RPMI8226 (cell line): Measurements from ENCODE around the gene RAB11A.
"Not testable (repeated sequence)": the region's sequence is repeated elsewhere in the genome, so short reads cannot be mapped to it uniquely, and the experiment has no call there.

Experiments
- DNase-seq: peaks from one replicate; pipeline ENCODE4 v3.0.0-alpha.2; 2015

The RAB11A gene

DNA sequence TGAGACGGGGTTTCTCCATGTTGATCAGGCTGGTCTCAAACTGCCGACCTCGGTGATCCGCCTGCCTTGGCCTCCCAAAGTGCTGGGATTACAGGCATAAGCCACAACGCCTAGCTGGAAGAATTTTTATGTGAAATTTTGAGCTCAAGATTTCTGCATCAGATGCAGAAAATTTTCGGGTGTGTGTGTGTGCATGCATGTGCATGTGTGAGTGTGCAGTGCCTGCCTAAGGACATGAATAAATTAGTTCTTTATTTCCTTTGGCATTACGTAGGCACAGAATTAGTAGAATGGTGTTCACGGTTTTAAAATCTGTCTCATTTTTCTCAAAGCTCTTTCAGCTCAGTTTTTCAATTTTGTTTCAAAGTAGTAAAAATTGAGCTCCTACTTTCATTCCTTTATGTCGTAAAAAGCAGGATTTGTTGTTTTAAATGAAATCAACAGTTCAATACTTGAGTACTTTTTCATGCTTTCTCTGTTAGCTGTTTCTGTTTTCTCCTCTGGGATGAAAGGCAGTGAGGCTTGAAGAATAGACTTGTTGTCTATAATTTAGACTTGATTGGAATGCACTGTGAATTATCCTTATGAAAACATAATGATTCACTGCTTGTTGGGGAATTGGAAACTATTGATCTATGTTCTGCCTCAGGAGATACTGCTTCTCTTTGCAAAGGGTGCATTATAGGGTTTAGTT, 23.3 kb upstream of the RAB11A start:
- no peak for DNase-seq

DNA sequence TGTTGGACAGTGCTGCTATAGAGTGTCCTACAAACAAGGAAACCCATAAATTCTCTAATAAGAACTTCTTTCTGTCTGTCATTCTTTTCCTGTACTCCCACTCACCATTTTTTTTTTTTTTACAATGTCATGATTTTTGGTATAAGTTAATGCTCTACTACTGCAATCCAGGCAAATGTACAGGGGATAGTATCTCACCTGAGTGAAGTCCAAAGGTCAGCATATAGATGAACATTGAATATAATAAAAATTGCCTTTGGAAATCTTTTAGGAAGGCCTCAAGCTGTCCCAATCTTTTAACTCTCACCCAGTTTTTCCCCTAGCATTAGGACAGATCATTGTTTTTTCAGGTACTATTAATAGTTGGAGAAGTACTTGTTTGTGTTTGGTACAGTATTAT, 21.3 kb upstream of the RAB11A start:
- DNase-seq, result no peak

DNA sequence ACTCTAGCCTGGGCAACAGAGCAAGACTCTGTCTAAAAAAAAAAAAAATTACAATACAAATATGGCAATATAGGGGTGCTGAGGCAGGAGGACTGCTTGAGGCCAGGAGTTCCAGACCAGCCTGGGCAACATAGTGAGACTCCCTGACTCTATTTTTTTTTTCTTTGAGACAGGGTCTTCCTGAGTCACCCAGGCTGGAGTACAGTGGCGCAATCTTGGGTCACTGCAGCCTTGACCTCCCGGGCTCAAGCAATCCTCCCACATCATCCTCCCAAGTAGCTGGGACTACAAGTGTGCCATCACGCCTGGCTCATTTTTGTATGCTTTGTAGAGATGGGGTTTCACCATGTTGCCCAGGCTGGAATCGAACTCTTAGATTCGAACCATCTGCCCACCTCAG, 17.3 kb upstream of the RAB11A start:
- no peak for DNase-seq

DNA sequence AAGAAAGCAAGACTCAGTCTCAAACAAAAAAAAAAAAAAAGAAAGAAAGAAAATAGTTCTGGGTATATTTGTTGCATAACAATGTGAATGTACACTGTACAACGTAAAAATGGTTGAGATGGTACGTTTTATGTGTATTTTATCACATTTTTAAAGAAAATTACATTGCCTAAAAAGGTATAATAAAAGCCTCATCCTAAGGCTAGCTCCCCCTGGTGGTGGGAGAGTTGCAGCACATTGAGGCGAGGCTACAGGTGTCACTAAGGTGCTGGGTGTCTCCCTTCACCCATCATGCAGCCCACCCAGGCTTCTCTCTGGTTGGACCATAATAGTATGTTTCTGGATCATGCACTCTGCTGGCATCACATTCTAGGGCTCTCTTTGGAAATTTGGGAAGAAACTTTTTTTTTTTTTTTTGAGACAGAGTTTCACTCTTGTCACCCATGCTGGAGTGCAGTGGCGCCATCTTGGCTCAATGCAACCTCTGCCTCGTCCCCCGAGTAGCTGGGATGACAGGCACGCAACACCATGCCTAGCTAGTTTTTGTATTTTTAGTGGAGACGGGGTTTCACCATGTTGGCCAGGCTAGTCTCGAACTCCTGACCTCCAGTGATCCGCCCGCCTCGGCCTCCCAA, 12.4 kb upstream of the RAB11A start:
- DNase-seq, result peak; percentile 93

DNA sequence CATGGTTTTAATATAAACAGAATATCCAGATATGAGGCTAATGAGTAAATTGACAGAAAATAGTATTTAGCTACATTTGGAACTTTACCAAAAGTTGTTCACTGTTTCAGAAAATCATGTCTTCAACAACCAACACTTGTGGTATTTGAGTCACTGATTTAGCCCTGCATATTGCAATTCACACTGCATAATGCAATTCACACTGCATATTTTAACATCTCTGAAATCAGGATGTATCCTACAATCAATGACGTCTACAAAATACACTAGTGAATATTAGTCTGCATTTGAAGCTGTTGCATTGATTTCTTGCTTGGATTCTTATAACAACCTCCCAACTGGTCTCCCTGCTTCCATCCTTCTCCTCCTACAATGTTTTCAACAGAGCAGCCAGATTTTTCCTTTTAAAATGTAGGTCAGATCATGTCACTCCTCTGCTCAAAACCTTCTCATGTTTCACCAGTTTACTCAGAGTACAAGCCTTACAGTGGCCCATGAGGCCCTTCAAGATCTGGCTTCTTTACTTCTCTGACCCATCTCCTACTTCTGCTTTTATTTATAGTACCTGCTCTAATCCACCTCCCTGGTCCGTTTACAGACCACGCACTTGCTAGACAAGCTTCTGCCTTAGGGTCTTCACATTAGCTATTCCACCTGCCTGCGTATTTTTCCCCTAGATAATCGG, 11.4 kb upstream of the RAB11A start:
- DNase-seq, result no peak

DNA sequence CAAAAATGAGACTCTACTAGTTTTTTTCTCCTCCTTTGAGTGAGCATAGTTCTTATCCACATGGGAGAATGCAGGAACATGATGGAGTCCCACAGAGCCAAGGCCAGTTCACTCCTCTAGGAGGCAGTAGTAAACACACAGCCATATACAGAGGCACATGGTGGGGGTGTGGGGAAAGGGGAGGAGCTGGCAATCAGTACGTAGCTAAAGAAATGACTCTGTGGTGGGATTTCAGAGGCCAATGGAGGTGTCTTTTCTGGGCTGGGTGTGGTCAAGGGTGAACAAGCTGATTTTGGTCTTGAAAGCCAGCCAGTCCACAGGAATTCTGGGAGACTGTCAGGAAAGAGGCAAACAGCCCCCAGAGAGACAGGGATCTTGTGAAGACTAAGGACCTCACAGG, 6.6 kb upstream of the RAB11A start:
- DNase-seq, result peak; percentile 71

DNA sequence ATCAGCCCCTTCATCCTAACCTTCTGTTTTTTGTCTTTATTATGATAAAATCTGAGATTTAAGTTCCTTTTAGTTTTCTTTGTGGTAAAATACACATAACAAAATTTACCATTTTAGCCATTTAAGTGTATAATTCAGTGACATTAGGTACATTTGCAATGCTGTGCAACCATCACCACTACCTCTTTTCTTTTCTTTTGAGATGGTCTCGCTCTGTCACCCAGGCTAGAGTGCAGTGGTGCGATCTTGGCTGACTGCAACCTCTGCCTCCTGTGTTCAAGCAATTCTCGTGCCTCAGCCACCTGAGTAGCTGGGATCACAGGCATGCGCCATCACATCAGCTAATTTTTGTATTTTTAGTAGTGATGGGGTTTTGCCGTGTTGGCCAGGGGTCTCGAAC, 6.2 kb upstream of the RAB11A start:
- DNase-seq, result no peak

DNA sequence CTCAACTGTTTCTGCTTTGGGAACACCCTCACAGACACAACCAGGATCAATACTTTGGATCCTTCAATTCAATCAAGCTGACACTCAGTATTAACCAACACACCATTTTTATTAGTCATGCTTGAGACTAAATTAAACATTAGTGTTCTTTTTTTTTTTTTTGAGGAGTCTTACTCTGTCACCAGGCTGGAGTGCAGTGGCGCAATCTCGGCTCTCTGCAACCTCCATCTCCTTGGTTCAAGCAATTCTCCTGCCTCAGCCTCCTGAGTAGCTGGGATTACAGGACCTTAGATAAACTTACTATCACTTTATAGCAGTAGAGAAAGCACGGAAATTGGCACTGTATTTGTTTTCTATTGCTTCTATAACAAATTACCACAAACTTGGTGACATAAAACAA, 2.0 kb upstream of the RAB11A start:
- DNase-seq, result no peak

DNA sequence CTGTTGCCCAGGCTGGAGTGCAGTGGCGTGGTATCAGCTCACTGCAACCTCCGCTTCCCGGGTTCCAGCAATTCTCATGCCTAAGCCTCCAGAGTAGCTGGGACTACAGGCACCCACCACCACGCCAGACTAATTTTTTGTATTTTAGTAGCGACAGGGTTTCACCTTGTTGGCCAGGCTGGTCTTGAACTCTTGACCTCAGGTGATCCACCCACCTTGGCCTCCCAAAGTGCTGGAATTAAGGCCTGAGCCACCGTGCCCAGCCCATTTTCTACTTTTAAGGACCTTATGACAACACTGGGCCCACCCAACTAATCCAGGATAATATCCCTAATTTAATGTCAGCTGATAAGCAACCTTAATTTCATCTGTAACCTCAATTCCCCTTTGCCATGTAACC, 1.4 kb upstream of the RAB11A start:
- not testable (repeated sequence) for DNase-seq

DNA sequence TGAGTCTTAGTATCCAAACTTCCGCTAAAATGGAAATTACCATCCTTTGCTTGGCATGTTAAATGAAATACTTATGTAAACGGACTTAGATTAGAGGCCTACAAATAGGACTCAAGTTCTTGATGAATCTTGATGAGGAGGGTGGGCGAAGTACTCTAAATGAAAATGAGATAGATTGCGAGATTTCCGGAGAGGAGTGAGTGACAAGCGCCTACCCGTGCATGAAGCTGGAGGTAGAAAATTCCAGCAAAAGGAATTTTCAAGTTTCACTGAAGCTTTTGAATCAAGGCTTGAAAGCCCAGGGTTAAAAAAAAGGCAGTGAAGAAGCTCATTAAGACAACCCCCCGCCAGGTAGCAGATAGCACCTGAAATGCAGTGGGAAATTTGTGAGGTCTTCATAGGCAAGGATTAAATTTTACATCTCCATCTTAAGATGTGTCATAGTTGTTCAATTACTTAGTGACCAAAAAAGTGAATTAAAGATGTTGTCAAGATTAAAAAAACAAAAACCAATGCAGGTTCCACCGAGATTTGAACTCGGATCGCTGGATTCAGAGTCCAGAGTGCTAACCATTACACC, 655 bp upstream of the RAB11A start:
- DNase-seq, result no peak

DNA sequence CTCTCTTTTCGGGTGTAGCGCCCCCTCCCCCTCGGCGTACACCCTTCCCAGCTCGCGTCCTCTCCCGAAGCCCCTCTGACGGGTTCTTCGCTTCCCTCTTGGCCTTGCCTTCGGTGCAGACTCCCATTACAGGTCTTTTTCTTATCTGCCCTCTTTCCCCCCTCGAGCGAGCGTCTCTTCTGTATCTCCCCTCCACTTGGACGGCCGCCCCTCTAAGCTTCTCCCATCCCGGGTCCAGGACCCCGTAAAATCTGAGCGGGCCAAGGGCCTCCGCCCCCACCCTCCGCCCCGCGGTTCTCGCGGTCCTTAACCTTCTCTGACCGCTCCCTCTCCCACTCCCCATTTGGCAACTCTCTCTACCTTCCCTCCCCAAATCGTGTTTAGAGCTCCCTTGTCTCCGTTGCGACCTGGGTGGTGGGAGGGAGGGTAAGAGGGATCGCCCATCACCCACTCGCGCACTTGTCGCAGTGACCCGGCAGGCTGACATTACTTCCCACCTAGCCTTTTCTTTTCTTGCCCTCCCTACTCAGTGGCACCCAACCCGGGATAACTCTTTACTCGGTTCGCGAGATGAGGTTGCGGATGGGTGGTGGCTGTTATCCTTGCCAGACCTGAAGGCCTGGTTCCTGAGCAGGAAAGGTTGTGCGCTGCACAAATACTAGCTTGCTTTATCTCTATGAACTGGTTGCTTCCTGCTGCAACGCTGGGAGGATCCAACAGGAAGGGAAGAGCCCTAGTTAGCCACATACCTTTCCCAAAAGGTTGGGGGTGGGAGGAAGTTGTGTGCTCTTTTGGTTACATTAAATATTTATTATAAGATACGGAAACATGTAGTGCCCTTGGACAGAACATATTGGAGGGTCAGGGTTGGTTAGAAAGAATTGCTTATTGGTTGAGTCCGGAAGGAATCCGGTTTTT, 922 bp downstream of the RAB11A start:
- peak; percentile 61 for DNase-seq

DNA sequence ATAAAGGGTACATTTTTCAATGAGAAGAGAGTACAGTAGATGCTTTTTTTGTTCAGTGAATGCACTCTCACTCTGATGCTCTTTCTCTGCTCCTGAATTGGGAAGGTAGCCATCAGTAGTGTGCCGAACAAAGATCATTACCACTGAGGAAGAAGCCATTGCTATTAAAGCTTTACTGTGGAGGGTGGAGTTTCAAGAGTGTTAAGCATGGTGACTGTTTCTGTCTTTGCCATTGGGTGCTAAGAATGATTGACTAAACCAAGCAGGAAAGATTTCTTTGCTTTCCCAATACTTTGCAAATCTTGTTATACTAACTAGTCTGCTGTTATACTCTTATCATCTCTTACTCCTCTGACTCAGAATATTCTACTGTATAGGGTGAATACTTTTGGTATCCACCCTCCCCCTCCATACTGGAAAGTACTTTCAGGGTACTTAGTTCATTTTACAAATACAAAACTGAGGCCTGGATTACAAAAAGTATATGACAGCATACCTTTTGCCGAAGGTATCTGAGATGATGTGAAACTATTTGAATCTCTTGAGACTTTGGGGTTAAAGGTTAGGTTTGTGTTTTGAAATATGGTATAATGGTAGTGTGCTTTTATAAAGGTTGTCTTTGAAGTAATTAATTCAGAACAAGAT, 1.7 kb downstream of the RAB11A start:
- peak; percentile 44 for DNase-seq

DNA sequence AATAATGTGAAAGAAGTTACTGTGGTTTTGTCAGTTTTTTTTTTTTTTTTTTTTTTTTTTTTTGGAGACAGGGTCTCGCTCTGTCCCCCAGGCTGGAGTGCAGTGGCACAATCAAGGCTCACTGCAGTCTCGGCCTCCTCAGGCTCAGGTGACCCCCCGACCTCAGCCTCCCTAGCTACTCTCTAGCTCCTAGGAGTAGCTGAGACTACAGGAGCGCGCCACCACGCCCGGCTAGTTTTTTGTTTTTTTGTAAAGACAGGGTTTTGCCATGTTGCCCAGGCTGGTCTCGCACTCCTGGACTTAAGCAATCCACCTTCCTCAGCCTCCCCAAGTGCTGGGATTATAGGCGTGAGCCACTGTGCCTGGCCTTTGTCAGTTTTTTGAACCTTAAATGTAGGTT, 2.6 kb downstream of the RAB11A start:
- not testable (repeated sequence) for DNase-seq

DNA sequence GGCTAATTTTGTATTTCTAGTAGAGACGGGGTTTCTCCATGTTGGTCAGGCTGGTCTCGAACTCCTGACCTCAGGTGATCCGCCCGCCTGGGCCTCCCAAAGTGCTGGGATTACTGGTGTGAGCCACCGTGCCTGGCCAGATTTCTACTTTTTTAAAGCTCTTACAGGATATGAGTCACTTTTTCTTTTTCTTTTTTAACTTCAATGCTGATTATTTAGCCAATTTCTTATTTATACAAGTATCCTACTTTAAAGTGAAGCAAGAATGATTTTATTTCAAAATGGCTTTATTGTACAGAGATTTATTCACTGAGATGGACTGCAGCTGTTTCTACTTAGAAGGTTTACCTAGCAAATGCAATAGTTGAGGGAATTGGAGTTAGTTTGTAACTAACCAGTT, 3.3 kb downstream of the RAB11A start:
- DNase-seq, result not testable (repeated sequence)

DNA sequence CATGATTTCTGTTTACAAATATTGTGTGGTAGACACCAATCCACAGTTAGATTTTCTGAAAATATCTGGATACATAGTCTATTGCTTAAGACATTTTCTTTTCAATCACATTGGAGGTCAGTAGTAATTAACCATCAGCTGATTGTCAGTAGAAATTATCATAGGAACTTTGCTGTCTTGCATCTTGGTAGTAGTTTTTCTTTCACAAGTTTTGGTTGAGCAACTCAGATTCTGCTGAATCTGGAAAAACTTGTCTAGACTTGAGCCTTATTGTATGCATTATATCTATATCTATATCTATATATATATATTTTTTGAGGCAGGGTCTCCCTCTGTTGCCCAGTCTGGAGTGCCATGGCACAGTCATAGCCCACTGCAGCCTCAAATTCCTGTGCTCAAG, 4.0 kb downstream of the RAB11A start:
- DNase-seq, result no peak

DNA sequence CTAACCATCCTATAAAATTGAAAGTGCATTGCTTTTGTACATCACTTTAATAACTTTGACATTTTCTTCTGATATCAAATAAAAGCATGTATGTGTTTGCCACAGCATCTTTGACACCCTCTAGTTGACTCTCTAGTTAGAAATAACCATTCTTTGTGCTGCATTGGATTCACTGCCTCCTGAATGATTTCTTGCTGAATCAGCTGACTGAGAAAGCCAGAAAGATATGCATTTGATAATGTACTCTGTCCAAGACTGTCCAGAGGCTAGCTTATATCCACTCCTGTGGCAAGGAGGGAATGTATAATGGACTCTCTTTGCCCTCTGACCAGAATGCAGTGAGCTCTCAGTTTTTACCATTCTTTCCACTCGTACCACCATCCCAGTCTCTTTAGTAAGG, 6.2 kb downstream of the RAB11A start:
- no peak for DNase-seq

DNA sequence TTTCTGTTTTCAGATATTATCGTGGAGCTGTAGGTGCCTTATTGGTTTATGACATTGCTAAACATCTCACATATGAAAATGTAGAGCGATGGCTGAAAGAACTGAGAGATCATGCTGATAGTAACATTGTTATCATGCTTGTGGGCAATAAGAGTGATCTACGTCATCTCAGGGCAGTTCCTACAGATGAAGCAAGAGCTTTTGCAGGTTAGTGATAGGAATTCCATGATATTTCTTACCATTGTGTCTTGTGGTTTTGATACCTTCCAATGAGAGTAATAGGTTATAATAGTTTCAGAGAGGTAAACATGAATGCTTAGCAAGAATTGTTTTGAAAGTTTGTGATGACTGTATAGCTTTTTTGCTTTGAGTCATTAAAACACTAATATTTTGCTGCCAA, 8.5 kb downstream of the RAB11A start:
- DNase-seq, result no peak

DNA sequence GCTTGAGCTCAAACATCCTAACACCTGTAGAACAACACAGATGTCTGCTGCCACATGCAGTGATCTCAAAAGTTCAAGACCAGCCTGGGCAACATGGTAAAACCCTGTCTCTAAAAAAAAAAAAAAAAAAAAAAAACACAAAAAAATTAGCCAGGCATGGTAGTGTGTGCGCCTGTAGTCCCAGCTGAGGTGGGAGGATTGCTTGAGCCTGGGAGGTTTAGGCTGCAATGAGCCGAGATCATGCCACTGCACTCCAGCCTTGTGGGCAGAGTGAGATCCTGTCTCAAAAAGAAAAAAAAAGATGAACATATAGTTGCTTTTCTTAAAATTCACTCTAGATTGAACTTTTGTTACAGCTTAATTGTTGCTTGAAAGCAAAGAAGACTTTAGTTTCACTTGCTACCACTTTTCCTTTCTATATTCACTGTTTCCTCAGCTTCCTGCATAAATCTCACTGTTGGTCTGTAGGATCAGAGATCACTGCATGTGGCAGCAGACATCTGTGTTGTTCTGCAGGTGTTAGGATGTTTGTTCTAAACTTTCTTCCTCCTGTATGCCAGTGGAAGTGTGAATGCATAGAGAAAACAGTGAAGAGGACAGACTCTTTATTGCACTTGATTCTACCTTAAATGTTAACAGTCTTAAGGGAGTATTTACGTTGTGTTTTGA, 12.6 kb downstream of the RAB11A start:
- peak; percentile 20 for DNase-seq

DNA sequence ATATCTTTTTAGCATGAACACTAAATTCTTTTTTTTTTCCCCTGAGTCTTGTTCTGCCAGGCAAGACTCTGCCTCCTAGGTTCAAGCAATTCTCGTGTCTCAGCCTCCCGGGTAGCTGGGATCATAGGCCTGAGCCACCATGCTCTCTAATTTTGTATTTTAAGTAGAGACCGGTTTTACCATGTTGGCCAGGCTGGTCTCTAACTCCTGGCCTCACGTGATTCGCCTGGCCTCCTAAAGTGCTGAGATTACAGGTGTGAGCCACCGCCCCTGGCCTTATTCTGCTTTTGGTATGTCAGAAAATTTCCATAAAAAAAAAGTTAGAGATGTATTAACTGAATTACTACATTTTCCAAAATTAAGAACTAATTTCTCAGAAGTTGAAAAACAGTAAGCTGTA, 14.3 kb downstream of the RAB11A start:
- DNase-seq, result no peak

DNA sequence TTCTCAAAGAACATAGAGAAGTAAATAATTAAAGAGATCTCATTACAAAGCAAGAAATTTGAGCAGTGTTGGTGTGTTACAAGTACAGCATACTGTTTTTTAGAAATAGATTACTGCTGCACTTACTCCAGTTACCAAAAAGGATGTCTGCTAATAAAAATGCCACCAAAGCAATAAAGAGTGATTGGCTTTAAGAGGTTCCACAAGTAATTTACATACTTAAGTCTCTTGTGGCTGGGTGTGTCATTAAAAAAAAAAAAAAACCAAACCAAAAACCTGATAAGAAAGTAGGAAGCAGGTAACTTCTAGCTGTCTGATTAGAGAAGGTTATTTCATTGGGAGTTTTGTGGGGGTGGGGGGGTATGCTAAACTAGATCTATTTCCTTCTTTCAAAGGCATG, 15.2 kb downstream of the RAB11A start:
- DNase-seq, result no peak

DNA sequence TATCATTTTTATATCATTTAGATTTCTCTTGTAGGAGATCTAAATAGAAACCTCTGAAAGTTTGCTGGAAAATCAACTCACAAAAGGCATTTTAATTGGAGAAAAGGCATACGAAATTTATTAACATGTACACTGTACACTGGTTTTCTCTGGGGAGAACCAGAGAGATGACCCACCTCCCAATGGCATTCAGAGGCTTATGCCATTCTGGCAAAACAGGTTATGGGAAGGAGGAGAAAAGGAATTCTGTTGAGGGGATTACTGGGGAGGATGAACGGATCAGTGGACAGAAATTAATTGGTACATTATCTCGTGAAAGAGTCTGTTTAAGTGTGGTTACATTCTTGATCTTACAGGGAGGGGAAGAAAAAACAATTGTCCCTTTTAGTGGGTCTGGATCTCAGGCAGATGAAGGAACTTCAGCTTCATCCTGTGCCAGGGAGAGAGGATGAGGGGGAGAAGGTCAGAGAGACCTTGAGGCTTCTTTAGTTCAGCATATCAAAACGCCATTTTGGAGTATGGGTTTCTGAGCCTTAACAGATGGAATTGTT, 16.5 kb downstream of the RAB11A start:
- no peak for DNase-seq

DNA sequence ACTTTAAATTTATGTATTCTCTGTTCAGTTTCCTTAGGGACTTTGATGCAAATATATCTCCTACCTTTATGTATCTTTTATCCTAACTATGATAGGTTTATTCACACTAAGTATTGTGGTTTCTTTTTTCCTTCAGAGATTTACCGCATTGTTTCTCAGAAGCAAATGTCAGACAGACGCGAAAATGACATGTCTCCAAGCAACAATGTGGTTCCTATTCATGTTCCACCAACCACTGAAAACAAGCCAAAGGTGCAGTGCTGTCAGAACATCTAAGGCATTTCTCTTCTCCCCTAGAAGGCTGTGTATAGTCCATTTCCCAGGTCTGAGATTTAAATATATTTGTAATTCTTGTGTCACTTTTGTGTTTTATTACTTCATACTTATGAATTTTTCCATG, 18.3 kb downstream of the RAB11A start:
- DNase-seq, result no peak
